ENCODE results near the gene SLC49A4.

SLC49A4 gene

GRCh38 chr3:122859021-122859805 lies 64.3 kb downstream of the SLC49A4 start:
- no peak for DNase-seq (ENCODE audit: low read depth in 2 of 2)

DNA sequence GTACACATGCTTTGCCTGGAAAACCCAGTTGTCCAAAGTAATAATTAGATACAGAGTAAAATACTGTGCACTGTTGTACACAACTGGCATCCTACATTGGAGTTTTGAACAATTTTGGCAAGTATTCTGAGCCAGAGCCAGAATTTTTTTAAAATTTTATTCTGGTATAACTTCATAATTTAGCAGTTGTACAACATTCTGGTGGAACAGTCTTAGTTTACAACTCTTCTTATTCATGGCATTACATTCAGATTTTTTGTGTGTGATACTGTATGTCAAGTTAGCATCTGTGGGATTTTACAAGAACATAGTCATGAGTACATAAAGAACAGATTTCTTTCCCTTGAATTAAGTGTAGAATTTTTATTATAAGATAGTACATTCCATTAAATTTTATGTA lies 67.5 kb downstream of the SLC49A4 start:
- no peak for DNase-seq (ENCODE audit: low read depth in 2 of 2)

DNA sequence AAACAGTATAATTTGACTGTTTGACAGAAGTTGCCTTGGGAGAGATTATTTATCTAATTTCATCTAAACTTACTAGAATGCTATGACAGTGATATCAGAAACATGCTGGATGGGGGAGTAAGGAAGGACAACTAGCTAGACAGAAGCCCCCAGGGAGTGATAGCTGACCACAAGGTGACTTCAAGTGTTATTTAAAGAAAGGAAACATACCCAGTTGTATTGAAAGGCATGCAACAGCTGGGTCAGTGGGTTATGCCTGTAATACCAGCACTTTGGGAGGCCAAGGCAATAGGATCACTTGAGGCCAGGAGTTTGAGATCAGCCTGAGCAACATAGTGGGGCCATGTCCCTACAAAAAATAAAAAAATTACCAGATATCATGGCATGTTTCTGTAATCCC lies 69.6 kb downstream of the SLC49A4 start:
- no peak for DNase-seq (ENCODE audit: low read depth in 2 of 2)

DNA sequence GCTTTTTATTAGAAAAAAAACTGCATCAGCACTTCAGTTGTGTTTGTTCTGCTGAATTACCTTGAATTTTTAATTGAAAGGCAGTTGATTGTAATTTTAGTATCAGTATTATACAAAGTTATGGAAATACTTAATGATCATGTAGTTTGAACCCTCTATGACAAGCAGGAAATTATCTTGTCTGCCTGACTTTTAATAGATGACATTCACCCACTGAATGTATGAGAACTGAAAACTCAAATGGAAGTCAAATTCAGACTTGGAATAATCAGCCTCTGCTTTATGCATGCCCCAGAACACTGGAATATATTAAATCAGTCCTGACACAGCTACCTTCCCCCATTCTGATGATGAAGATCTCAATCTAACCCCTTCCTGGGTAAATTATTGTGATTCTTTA lies 73.5 kb downstream of the SLC49A4 start:
- no peak for DNase-seq (ENCODE audit: low read depth in 2 of 2)

DNA sequence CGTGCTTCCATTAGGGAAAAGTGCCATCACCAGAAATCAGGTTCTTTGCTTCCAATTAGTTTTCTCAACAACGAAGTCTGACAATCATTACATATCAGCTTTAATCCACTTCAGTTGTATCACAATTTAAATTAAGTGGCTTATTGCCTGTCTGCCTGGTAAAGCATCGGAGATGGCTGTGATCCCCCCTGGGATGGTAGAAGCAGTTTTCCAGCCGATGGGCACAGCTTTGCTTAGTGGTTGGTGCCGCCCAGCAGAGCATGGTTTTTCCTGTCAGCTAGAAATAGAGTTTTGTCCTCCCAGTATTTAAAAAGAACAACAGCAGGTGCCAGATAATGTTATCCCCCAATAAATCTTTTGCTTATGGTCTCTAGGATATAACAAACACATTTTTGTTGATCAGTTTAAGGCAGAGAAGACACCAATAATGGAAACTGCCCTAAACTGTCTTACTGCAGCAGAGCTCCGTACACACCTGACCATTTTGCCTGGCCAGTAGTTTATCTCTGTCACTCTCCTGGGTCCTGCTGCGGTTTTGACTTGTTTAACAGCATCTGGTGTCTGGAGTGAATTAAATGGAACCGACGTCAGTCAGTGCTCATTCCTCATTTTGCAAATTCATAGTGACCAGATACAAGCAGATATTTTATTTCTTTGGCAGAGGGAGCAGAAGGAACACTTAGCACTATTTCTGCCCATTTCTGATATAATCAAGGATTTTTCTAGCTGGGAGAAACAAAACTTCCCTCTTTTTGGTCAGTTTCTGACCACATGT lies 79.1 kb downstream of the SLC49A4 start:
- DNase-seq (ENCODE audit: low read depth in 2 of 2), result no peak

- DNase-seq (ENCODE audit: low read depth in 2 of 2), result no peak
Observed at GRCh38 chr3:122875547-122876127, 80.8 kb downstream of the SLC49A4 start.

GRCh38 chr3:122880173-122880572 lies 85.3 kb downstream of the SLC49A4 start:
- DNase-seq (ENCODE audit: low read depth in 2 of 2), result no peak

DNA sequence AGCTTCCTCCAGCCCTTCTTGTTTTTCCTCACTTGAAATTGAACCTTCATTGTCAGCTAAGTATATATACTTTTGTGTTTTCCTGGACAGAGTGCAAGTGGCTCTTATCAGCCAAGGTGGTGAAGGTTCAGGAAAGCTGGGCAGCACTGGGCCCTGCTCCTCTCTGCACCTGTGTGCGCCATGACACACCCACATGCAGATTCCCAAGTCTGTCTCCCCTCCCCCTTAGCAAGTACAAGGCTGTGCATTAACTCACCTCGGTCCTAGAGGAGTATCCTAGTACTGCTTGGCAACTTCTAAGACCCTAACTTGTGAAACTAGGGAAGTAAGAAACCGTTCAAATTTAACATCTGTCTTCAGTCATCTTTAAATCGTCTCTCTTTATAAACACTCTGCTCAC lies 85.8 kb downstream of the SLC49A4 start:
- DNase-seq (ENCODE audit: low read depth in 2 of 2), result no peak

DNA sequence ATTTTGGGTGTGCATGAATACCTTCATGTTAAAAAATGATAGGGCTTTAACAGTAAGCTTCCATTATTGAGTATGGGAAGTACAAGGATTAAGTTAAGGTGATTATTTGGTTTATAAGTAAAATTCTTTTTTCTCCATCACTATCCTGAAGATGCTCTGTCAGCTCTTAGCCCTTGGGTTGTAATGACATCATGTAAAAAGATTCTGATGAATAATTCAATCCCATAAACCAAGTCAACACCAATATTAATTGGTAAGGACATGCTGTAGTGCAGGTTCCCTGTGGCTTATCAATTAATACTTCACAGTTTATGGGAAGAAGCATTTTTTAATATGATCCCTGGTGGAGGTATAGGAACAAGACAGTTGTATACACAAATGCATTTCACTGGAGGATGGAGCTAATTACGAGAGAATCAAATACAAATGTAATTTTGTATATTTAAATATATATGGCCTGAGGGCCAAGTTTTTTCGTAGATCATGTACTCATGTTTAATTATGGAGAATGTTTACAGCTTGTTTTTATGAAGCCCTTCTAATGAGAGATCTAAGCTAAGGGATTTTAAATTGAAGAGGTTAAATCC lies 87.6 kb downstream of the SLC49A4 start:
- no peak for DNase-seq (ENCODE audit: low read depth in 2 of 2)

DNA sequence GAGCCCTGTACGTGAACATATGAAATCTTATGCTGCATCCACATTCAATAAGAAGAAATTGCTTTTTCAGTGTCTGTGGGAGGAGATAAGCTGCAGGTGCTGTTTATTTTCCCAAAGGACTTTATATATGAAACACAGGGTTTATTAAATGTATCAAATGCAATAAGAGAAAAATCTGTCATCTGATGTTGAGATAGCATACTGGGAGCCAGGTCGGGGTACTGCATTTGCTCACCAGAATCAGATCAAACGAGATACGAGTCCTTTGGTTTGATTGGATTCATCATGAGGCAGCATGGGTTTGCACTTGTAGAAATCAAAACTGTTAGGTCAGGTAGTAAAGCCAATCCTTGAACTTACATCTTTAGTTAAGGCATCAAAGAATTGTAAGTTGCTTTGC lies 91.4 kb downstream of the SLC49A4 start:
- DNase-seq (ENCODE audit: low read depth in 2 of 2), result no peak

DNA sequence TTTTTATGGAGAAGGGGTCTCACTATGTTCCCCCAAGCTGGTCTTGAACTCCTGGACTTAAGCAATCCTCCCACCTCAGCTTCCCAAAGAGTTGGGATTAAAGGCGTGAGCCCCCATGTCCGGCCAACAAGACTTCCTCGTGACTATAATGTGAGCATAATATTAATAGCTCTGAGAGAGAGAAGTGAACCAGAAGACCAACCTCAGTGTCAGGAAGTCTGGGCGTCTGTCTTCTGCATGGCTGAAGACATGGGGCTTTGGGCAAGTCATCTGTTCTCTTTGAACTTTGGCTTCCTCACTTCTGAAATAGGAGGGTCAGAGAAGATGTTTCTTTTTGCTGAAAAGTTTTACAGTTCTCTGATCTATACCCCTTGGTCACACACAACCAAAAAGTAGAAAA lies 92.1 kb downstream of the SLC49A4 start:
- no peak for DNase-seq (ENCODE audit: low read depth in 2 of 2)

DNA sequence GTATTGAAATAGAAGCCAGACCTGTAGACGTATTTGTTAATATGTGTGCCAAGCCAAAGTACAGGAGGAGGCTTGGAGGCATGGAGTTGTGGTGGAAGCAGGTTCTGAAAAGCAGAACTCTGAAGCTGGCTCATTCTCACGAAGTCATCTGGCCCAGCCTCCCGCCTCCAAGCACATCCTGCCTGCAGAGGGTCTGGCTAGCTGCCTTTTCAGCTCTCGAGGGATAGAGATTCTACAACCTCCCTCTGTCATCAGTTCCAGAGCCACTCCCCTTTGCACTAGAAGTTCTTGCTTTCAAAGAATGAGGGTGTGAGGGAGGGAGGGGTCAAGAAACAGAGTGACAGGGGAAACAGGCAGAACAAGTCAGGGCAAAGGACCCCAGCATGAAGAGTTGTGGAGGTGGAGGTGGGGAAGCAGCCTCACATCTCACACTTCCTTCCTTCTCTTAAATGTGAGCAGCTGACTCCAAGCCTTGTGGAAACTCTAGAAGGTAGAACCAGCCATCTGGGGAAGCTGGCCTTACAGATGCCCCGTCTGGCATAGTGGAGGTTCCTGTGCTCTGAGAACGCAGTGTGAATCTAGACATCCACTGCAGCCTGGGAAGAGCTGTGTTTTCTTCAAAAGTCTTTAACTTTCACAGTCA lies 95.3 kb downstream of the SLC49A4 start:
- DNase-seq (ENCODE audit: low read depth in 2 of 2), result no peak

DNA sequence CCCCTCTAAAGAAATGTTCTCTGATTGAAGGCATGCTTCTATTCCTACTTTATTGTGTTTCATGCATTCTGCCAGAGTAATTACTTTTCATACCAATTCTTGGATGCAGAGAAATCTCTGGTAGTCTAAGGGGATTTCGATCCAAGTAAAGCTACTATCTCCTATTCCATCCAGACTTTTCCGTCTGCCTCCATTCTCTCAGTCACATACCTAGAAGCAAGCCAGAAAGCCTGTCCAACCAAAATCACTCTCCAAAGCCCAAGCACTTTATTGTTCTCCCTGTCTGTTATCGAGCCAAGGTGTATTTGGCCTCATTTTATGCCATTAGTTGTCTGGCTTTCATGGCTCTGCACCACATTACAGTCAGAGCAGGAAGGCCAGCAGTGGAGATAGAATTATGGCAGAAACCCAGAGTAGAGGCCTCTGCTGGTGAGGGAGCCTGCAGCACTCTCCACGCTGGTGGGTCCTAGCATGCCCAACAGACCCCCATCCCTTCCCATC lies 95.9 kb downstream of the SLC49A4 start:
- no peak for DNase-seq (ENCODE audit: low read depth in 2 of 2)

- DNase-seq (ENCODE audit: low read depth in 2 of 2), result no peak
Observed at GRCh38 chr3:122892118-122892960, 97.5 kb downstream of the SLC49A4 start.

- no peak for DNase-seq (ENCODE audit: low read depth in 2 of 2)
Observed at GRCh38 chr3:122893282-122893681, 98.4 kb downstream of the SLC49A4 start.

- no peak for DNase-seq (ENCODE audit: low read depth in 2 of 2)
Observed at GRCh38 chr3:122893754-122894668, 99.1 kb downstream of the SLC49A4 start.

DNA sequence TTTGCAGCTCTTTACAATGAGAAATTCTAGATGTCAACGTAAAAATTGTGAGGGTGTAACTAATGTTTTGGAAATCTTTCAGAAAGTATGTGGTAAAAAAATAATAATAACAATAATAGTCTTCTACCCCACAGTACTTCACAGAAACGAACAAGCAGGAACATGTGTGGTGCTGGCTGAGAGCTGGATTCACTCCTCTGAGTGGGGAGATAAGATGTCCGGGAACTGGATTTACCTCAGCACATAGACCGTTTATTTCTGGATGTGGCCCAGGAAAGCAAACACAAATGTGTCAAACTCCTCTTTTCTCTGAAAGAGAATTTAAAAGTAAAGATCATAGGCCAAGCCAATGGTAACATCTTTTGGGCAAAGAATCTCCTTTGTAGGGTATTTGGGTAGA lies 103.4 kb downstream of the SLC49A4 start:
- DNase-seq (ENCODE audit: low read depth in 2 of 2), result no peak

GRCh38 chr3:122902326-122902725 lies 107.5 kb downstream of the SLC49A4 start:
- DNase-seq (ENCODE audit: low read depth in 2 of 2), result no peak

GRCh38 chr3:122903171-122903570 lies 108.3 kb downstream of the SLC49A4 start:
- DNase-seq (ENCODE audit: low read depth in 2 of 2), result no peak

GRCh38 chr3:122907471-122907870 lies 112.6 kb downstream of the SLC49A4 start:
- no peak for DNase-seq (ENCODE audit: low read depth in 2 of 2)

All from stimulated activated CD8-positive, alpha-beta memory T cell treated with anti-CD3 and anti-CD28 coated beads, Interleukin-2, amount 100 ng/mL, for 1 hour (primary cell).